CD14-positive monocyte (primary cell): Measurements from ENCODE around the gene EPHA2. TPM values are rescaled to one million over a fixed set of nuclear protein-coding genes. Genes with fewer than 3 reads are reported as not detected.

ENCODE experiments used
- DNase-seq, 3 donors: peaks; one replicate each; pipeline ENCODE4 v3.0.0-alpha.2; 2011 to 2022
- H2AFZ ChIP-seq: 2 replicates; pipeline ENCODE4 v1.6.0; 2012; ENCODE audit warnings: mild to moderate bottlenecking, low read depth, low read length, inconsistent platforms; ENCODE audit not compliant: insufficient read depth, poor library complexity, severe bottlenecking
- H3K27ac ChIP-seq, 2 donors: 1 replicate in 1 of 2; 2 replicates in 1 of 2; pipeline ENCODE4 v1.5.1; 2012 to 2013; ENCODE audit warnings: low read length in 2 of 2, control low read depth in 1 of 2, inconsistent platforms in 1 of 2, low read depth in 1 of 2, mild to moderate bottlenecking in 1 of 2
- H3K27me3 ChIP-seq, 2 donors: one replicate each; pipeline versions ENCODE4 v1.6.0 to v1.6.1; 2011 to 2013; ENCODE audit warnings: low read length in 2 of 2; ENCODE audit not compliant: control insufficient read depth in 2 of 2, insufficient read depth in 2 of 2
- H3K36me3 ChIP-seq, 2 donors: replicated peaks in 1 of 2; 1 replicate in 1 of 2; 2 replicates in 1 of 2; pipeline versions ENCODE4 v1.5.1 to v1.6.1; 2012 to 2013; ENCODE audit warnings: low read length in 2 of 2, control low read depth in 1 of 2, inconsistent platforms in 1 of 2, mild to moderate bottlenecking in 1 of 2; ENCODE audit not compliant: insufficient read depth in 2 of 2, control insufficient read depth in 1 of 2
- H3K4me1 ChIP-seq, 2 donors: 1 replicate in 1 of 2; 2 replicates in 1 of 2; pipeline versions ENCODE4 v1.5.1 to v1.6.1; 2012 to 2013; ENCODE audit warnings: low read length in 2 of 2, control low read depth in 1 of 2, inconsistent platforms in 1 of 2, mild to moderate bottlenecking in 1 of 2, moderate library complexity in 1 of 2; ENCODE audit not compliant: insufficient read depth in 2 of 2, control insufficient read depth in 1 of 2
- H3K4me2 ChIP-seq: replicated peaks from 2 replicates; pipeline ENCODE3; 2012; ENCODE audit warnings: low read length, moderate library complexity, mild to moderate bottlenecking; ENCODE audit not compliant: poor library complexity, severe bottlenecking; ENCODE audit errors: extremely low read depth
- H3K4me3 ChIP-seq, 3 experiments: fragments of 200-600 bp in 1 of 3; sonication (generic) in 1 of 3; replicated peaks in 1 of 3; 1 replicate in 2 of 3; 2 replicates in 1 of 3; pipeline ENCODE4 v1.5.1; 2011 to 2013; ENCODE audit warnings: low read length in 3 of 3, mild to moderate bottlenecking in 3 of 3, control low read depth in 2 of 3, low read depth in 2 of 3, inconsistent platforms in 1 of 3, moderate library complexity in 1 of 3
- H3K79me2 ChIP-seq: 2 replicates; pipeline ENCODE4 v1.6.0; 2012; ENCODE audit warnings: mild to moderate bottlenecking, control low read depth, inconsistent platforms, low read length, moderate library complexity; ENCODE audit not compliant: insufficient read depth
- H3K9ac ChIP-seq: 2 replicates; pipeline ENCODE4 v1.6.0; 2017; ENCODE audit warnings: low read length, mild to moderate bottlenecking; ENCODE audit not compliant: insufficient read depth, poor library complexity, severe bottlenecking
- H3K9me3 ChIP-seq, 2 donors: replicated peaks in 1 of 2; 1 replicate in 1 of 2; 2 replicates in 1 of 2; pipeline versions ENCODE4 v1.5.1 to v1.6.1; 2012 to 2013; ENCODE audit warnings: low read length in 2 of 2, control low read depth in 1 of 2; ENCODE audit not compliant: control insufficient read depth in 1 of 2, insufficient read depth in 1 of 2
- H4K20me1 ChIP-seq: 2 replicates; pipeline ENCODE4 v1.6.0; 2012; ENCODE audit warnings: mild to moderate bottlenecking, low read length, control low read depth, moderate library complexity; ENCODE audit not compliant: insufficient read depth
- H3K27ac Mint-ChIP-seq, 7 donors: one replicate each; pipeline ENCODE4 v1.8.0; 2020; ENCODE audit warnings: mild to moderate bottlenecking in 7 of 7, mixed read lengths in 7 of 7, moderate library complexity in 6 of 7, inconsistent platforms in 2 of 7
- H3K27me3 Mint-ChIP-seq, 3 donors: one replicate each; pipeline ENCODE4 v1.8.0; 2021 to 2022; ENCODE audit warnings: low read depth in 3 of 3, mild to moderate bottlenecking in 3 of 3, mixed read lengths in 3 of 3, moderate library complexity in 3 of 3, inconsistent platforms in 1 of 3
- H3K36me3 Mint-ChIP-seq, 2 donors: one replicate each; pipeline ENCODE4 v1.8.0; 2020; ENCODE audit warnings: mixed read lengths in 2 of 2, inconsistent platforms in 1 of 2, mild to moderate bottlenecking in 1 of 2
- H3K4me1 Mint-ChIP-seq: one replicate; pipeline ENCODE4 v1.8.0; 2020; ENCODE audit warnings: mild to moderate bottlenecking, mixed read lengths
- H3K4me3 Mint-ChIP-seq, 2 donors: one replicate each; pipeline ENCODE4 v1.8.0; 2020; ENCODE audit warnings: mild to moderate bottlenecking in 2 of 2, mixed read lengths in 2 of 2, moderate library complexity in 1 of 2
- H3K9me3 Mint-ChIP-seq, 7 donors: one replicate each; pipeline ENCODE4 v1.8.0; 2020 to 2022; ENCODE audit warnings: mixed read lengths in 7 of 7, mild to moderate bottlenecking in 6 of 7, moderate library complexity in 6 of 7, inconsistent platforms in 2 of 7
- WGBS: methylation state at CpG from one replicate; pipeline ENCODE4 v1.1.5; 2013; ENCODE audit warnings: missing lambda C conversion rate; ENCODE audit not compliant: insufficient coverage; 5-methylcytosine and 5-hydroxymethylcytosine counted together
- intact Hi-C, 2 donors: fragments of 100-400 bp; cut with micrococcal nuclease; formaldehyde crosslinking; loops; one replicate each; pipeline versions ENCODE4 v1.15.0 to v1.15.1; 2023
- polyA plus RNA-seq, 3 donors: library from polyadenylated mRNA; depleted of rRNA in 1 of 3; unstranded in 2 of 3; stranded (reverse) in 1 of 3; fragments of 300-500 nt in 2 of 3; fragments of >200 nt in 1 of 3; fragmentation: Illumina TruSeq in 2 of 3; gene quantifications; 1 replicate in 2 of 3; 2 replicates in 1 of 3; pipeline ENCODE4 v1.2.3, GENCODE V29; 2012 to 2021
- TF ChIP-seq, protein P1 (sequence below): fragments of 200-600 bp; IDR thresholded peaks from one replicate; pipeline ENCODE4 v1.8.0; 2022; ENCODE audit warnings: antibody characterized with exemption, mild to moderate bottlenecking

The EPHA2 gene
- polyA plus RNA-seq, 3 donors = 0.03 TPM; not detected in 2

DNA sequence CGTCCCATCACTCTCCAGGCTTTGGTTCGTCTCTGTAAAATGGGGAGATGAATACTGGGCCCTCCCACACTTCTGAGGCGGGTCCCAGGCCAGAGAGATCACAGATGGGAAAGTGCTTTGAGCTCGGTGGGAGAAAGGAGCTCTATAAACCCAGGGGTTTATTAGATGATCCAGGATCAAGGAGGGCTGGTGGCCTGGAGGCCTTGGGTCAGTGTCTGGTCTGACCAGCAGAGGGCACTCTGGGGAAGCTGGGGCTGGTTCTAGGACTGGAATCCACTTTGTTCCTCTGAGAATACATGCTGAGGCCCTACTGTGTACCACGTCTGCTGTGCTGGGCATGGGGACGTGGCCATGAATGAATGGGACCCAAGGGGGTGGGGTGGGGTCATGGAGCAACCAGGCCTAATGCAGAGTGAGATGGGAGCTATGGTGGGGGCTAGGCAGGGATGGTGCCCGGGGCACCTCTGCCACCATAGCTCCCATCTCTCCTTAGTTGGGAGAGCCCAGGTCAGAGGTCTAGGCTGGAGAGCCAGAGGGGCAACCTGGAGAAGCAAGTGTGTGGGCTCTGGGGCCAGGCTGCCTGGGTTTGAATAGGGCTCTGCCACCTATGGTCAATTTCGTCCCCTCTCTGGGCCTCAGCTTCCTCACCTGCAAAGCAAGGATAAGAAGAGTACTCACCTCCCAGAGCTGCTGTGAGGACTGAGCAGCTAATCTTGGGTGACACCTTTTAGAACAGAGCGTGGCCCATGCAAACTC is 73.4 kb downstream of the EPHA2 start:
- no peak overlapping the region for H3K27ac Mint-ChIP-seq
- no peak overlapping the region for H3K4me3 Mint-ChIP-seq
- no peak overlapping the region for H2AFZ ChIP-seq

DNA sequence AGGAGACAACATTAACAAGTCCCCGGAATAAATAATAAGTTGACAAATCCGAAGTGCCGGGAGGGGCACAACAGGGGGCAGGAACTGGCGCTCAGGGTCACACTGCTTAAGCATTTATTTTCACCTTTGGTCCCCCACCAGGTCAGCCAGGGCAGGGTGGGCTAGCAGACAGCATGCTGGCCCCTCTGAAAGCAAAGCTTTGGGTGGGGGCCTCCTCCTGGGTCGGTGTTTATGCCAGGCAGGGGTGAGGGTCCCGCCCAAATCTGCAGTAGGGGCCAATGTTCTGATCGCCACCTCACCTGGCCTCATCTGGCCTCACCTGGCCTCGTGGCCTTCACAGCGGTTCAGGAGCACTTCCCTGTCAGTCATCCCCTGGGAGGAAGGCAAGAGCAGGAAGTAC is 74.2 kb downstream of the EPHA2 start:
- no peak for DNase-seq
- Mint-ChIP-seq H3K9me3 (no peaks in the 10 kb centered on the region), H3K27me3 (peaks cover 1 to 5% (median 2%) of the 10 kb centered on the region in 3 donors), H3K4me3 (no peak overlapping the region), H3K36me3 (no peaks in the 10 kb centered on the region), H3K4me1 (peaks cover 9% of the 10 kb centered on the region), H3K27ac (peak overlapping the region in 1 of 7 donors; percentile 41)
- Histone ChIP-seq H3K79me2 (no peaks in the 10 kb centered on the region), H3K4me3 (no peak overlapping the region), H3K9ac (no peak overlapping the region), H3K4me2 (no peak overlapping the region), H3K27ac (no peak overlapping the region), H2AFZ (no peak overlapping the region), H3K4me1 (peaks cover 4% of the 10 kb centered on the region in 2 donors), H3K9me3 (no peaks in the 10 kb centered on the region), H3K36me3 (no peaks in the 10 kb centered on the region), H3K27me3 (no peaks in the 10 kb centered on the region), H4K20me1 (no peaks in the 10 kb centered on the region)
- intact Hi-C loops = loop anchor here (5.0 to 10.0 kb wide), 2 partner anchors 161 to 163 kb away; no protein-coding TSS in a partner anchor
- WGBS = 90% methylated on average over 9 of the region's 9 CpGs
- TF ChIP-seq, protein P1, sequence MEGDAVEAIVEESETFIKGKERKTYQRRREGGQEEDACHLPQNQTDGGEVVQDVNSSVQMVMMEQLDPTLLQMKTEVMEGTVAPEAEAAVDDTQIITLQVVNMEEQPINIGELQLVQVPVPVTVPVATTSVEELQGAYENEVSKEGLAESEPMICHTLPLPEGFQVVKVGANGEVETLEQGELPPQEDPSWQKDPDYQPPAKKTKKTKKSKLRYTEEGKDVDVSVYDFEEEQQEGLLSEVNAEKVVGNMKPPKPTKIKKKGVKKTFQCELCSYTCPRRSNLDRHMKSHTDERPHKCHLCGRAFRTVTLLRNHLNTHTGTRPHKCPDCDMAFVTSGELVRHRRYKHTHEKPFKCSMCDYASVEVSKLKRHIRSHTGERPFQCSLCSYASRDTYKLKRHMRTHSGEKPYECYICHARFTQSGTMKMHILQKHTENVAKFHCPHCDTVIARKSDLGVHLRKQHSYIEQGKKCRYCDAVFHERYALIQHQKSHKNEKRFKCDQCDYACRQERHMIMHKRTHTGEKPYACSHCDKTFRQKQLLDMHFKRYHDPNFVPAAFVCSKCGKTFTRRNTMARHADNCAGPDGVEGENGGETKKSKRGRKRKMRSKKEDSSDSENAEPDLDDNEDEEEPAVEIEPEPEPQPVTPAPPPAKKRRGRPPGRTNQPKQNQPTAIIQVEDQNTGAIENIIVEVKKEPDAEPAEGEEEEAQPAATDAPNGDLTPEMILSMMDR = no peak

More for the DNA sequence above, 73.4 kb downstream of the EPHA2 start:
- TF ChIP-seq, protein P1 = peak; percentile 80
- H3K9me3 ChIP-seq = no peaks in the 10 kb centered on the region
- no peaks in the 10 kb centered on the region for H3K36me3 ChIP-seq
- Mint-ChIP-seq H3K27me3 (peaks cover 1 to 2% (median 1%) of the 10 kb centered on the region in 3 donors), H3K36me3 (no peaks in the 10 kb centered on the region), H3K9me3 (no peaks in the 10 kb centered on the region), H3K4me1 (peaks cover 9% of the 10 kb centered on the region)
- H3K4me1 ChIP-seq = peaks cover 4% of the 10 kb centered on the region in 2 donors
- H3K27ac ChIP-seq = no peak overlapping the region
- no peak overlapping the region for H3K4me3 ChIP-seq
- peak; percentile 27 to 54 (median 46) for DNase-seq
- H3K79me2 ChIP-seq = no peaks in the 10 kb centered on the region
- no peak overlapping the region for H3K9ac ChIP-seq
- intact Hi-C loops = loop anchor here (5.0 to 10.0 kb wide), 2 partner anchors 160 to 162 kb away; no protein-coding TSS in a partner anchor
- H4K20me1 ChIP-seq = no peaks in the 10 kb centered on the region
- 67% methylated on average over 4 of the region's 9 CpGs for WGBS
- H3K4me2 ChIP-seq = no peak overlapping the region
- no peaks in the 10 kb centered on the region for H3K27me3 ChIP-seq
